ENCODE results near the gene INTU. TPM values are rescaled to one million over a fixed set of nuclear protein-coding genes. Genes with fewer than 3 reads are reported as not detected.
A peak's percentile ranks its signal among the peaks of the same experiment; 100 is the strongest.

Gene INTU
- total RNA-seq, 1 experiment from 2014 or later, result 10.7 TPM

- Histone ChIP-seq H2AK5ac (ENCODE audit: insufficient read length, low read length) (no peak overlapping the region), H4K20me1 (ENCODE audit: control insufficient read depth, insufficient read depth, insufficient read length) (no peaks in the 10 kb centered on the region), H4K5ac (ENCODE audit: insufficient read length, low read depth, low read length) (no peak overlapping the region), H2BK120ac (ENCODE audit: low read depth, low read length, poor library complexity, severe bottlenecking) (no peak overlapping the region), H2BK5ac (ENCODE audit: insufficient read length, low read length) (no peak overlapping the region), H3K56ac (ENCODE audit: insufficient read length, low read depth, low read length) (no peak overlapping the region), H3K9me3 (ENCODE audit: control insufficient read depth, low read depth, low read length) (no peaks in the 10 kb centered on the region), H3K27me3 (ENCODE audit: insufficient read depth, low read length) (no peaks in the 10 kb centered on the region), H2BK20ac (ENCODE audit: low read depth, low read length, poor library complexity, severe bottlenecking) (no peak overlapping the region), H3K4me2 (ENCODE audit: insufficient read depth, insufficient read length, low read length) (no peak overlapping the region), H3K18ac (ENCODE audit: insufficient read length, low read depth, low read length) (no peak overlapping the region), H2BK15ac (ENCODE audit: low read depth, low read length) (peak overlapping the region; percentile 80; the same call in 1 of the 2 replicates), H3K9ac (ENCODE audit: extremely low read depth, insufficient read length, low read length) (no peak overlapping the region), H3K4ac (ENCODE audit: low read depth, low read length) (no peak overlapping the region), H3K79me1 (ENCODE audit: insufficient read depth, low read depth, low read length, poor library complexity, severe bottlenecking) (no peaks in the 10 kb centered on the region), H3K14ac (ENCODE audit: insufficient read depth, low read length) (no peak overlapping the region), H2AFZ (ENCODE audit: low read length) (no peak overlapping the region), H4K91ac (ENCODE audit: insufficient read length, low read depth, low read length) (no peak overlapping the region), H3T11ph (ENCODE audit: low read length) (no peak overlapping the region), H3K27ac (ENCODE audit: insufficient read length, low read depth, low read length) (no peak overlapping the region), H3K23ac (ENCODE audit: insufficient read length, low read depth, low read length) (no peak overlapping the region), H3K4me1 (ENCODE audit: insufficient read depth, low read length) (no peaks in the 10 kb centered on the region), H4K8ac (replicated peaks; ENCODE audit: insufficient read length, low read depth, low read length) (peak overlapping the region; percentile 67), H3K23me2 (ENCODE audit: insufficient read length, low read depth, low read length, poor library complexity, severe bottlenecking) (peaks cover 4% of the 10 kb centered on the region), H2BK12ac (ENCODE audit: insufficient read length, low read depth, low read length) (no peak overlapping the region), H3K79me2 (ENCODE audit: insufficient read depth, low read length) (peaks cover 2% of the 10 kb centered on the region; the same call in 1 of the 2 replicates)
- WGBS (ENCODE audit: extremely low coverage, insufficient read length, low lambda C conversion rate), result no CpG with 5 or more reads among the region's 3 CpGs
- Mint-ChIP-seq H3K27me3 (ENCODE audit: low read depth) (peaks cover 9% of the 10 kb centered on the region), H3K36me3 (ENCODE audit: insufficient read depth in 1 of 3, low read depth in 3 of 3) (no peaks in the 10 kb centered on the region), H3K9me3 (no peaks in the 10 kb centered on the region), H3K27ac (no peak overlapping the region), H3K4me1 (peaks cover 5 to 6% of the 10 kb centered on the region in 2 experiments), H3K4me3 (no peak overlapping the region)
- no peak for TF ChIP-seq CTCF (conservative IDR thresholded peaks at IDR 0.05)
- no peak for DNase-seq
Observed at GRCh38 chr4:127629371-127629770, 3.4 kb upstream of the INTU start.

Measured in H9 (cell line).